Endothelial cell of hepatic sinusoid (primary cell): ENCODE results near the gene HCRTR1.
"Not testable (repeated sequence)": the region's sequence is repeated elsewhere in the genome, so short reads cannot be mapped to it uniquely, and the experiment has no call there.

Experiments used
- in situ Hi-C: cut with HindIII; loops from 2 replicates; pipeline ENCODE4 v1.10.0; 2017; ENCODE audit warnings: low sequenced_read_pairs

HCRTR1 gene

GRCh38 chr1:31580891-31581603 lies 36.4 kb upstream of the HCRTR1 start:
- in situ Hi-C loops: no loop called here

GRCh38 chr1:31581821-31582810 lies 35.4 kb upstream of the HCRTR1 start:
- in situ Hi-C loops: no loop called here

GRCh38 chr1:31583082-31583994 lies 34.2 kb upstream of the HCRTR1 start:
- in situ Hi-C loops: no loop called here

- in situ Hi-C loops: no loop called here
Measured at GRCh38 chr1:31583995-31584868, 33.3 kb upstream of the HCRTR1 start.

GRCh38 chr1:31584869-31585735 lies 32.4 kb upstream of the HCRTR1 start:
- in situ Hi-C loops: no loop called here

GRCh38 chr1:31585736-31586365 lies 31.6 kb upstream of the HCRTR1 start:
- in situ Hi-C loops: no loop called here

- in situ Hi-C loops: no loop called here
Measured at GRCh38 chr1:31586376-31587327, 30.8 kb upstream of the HCRTR1 start.

GRCh38 chr1:31587328-31587699 lies 30.2 kb upstream of the HCRTR1 start:
- in situ Hi-C loops: not testable (repeated sequence)

GRCh38 chr1:31587720-31588423 lies 29.6 kb upstream of the HCRTR1 start:
- in situ Hi-C loops: no loop called here

GRCh38 chr1:31588751-31589515 lies 28.6 kb upstream of the HCRTR1 start:
- in situ Hi-C loops: no loop called here

- in situ Hi-C loops: no loop called here
Measured at GRCh38 chr1:31591425-31592093, 25.9 kb upstream of the HCRTR1 start.

GRCh38 chr1:31592132-31592531 lies 25.4 kb upstream of the HCRTR1 start:
- in situ Hi-C loops: no loop called here

GRCh38 chr1:31593136-31593665 lies 24.3 kb upstream of the HCRTR1 start:
- in situ Hi-C loops: no loop called here

- in situ Hi-C loops: no loop called here
Measured at GRCh38 chr1:31593770-31594632, 23.5 kb upstream of the HCRTR1 start.
